DMS 273 treated with DMSO at 0.1 percent for 48 hours (cell line): ENCODE results near the gene VWA3B.
A peak's percentile ranks its signal among the peaks of the same experiment; 100 is the strongest.

Experiments
- DNase-seq: peaks from one replicate; lab custom pipeline; 2025; lab: John Stamatoyannopoulos, UW

Gene VWA3B

GRCh38 chr2:98333922-98334321 is 247.0 kb downstream of the VWA3B start:
- no peak for DNase-seq

- no peak for DNase-seq
Measured at GRCh38 chr2:98334439-98335078, 247.6 kb downstream of the VWA3B start.

GRCh38 chr2:98335271-98335670 is 248.3 kb downstream of the VWA3B start:
- DNase-seq, result no peak

- DNase-seq, result no peak
Measured at GRCh38 chr2:98341241-98341640, 254.3 kb downstream of the VWA3B start.

- no peak for DNase-seq
Measured at GRCh38 chr2:98343285-98343684, 256.3 kb downstream of the VWA3B start.

GRCh38 chr2:98346311-98347236 is 259.6 kb downstream of the VWA3B start, which contains the start of gene CNGA3:
TSS of gene CNGA3 (plus strand) at chr2:98346456. CDS start at chr2:98369976, 23,520 bp downstream.
- no peak for DNase-seq

GRCh38 chr2:98347298-98348065 is 260.5 kb downstream of the VWA3B start:
- no peak for DNase-seq

GRCh38 chr2:98348066-98348561 is 261.1 kb downstream of the VWA3B start:
- DNase-seq, result peak; percentile 47

GRCh38 chr2:98350411-98350810 is 263.4 kb downstream of the VWA3B start:
- DNase-seq, result no peak

GRCh38 chr2:98355881-98356280 is 268.9 kb downstream of the VWA3B start:
- no peak for DNase-seq

GRCh38 chr2:98356729-98357128 is 269.8 kb downstream of the VWA3B start:
- no peak for DNase-seq

- DNase-seq, result no peak
Measured at GRCh38 chr2:98357849-98358248, 270.9 kb downstream of the VWA3B start.

- DNase-seq, result no peak
Measured at GRCh38 chr2:98359986-98360385, 273.0 kb downstream of the VWA3B start.
